SJSA1 (cell line): Measurements from ENCODE around the gene UGT1A6. TPM values are rescaled to one million over a fixed set of nuclear protein-coding genes. Genes with fewer than 3 reads are reported as not detected.

ENCODE experiments used
- DNase-seq, 2 experiments: peaks; one replicate each; pipeline ENCODE4 v3.0.0-alpha.2; 2015 to 2020; ENCODE audit warnings: low spot score in 2 of 2, low read depth in 1 of 2
- H3K27ac ChIP-seq: fragments of 250-450 bp; sonication (Bioruptor Pico); 2 replicates; pipeline ENCODE4 v1.5.1; 2020; ENCODE audit warnings: mild to moderate bottlenecking, moderate library complexity
- H3K27me3 ChIP-seq: fragments of 250-450 bp; sonication (Bioruptor Pico); replicated peaks from 2 replicates; pipeline ENCODE4 v1.5.1; 2020; ENCODE audit warnings: mild to moderate bottlenecking, moderate library complexity
- H3K36me3 ChIP-seq: fragments of 250-450 bp; sonication (Bioruptor Pico); 2 replicates; pipeline ENCODE4 v1.5.1; 2020; ENCODE audit warnings: mild to moderate bottlenecking
- H3K4me1 ChIP-seq: fragments of 250-450 bp; sonication (Bioruptor Pico); replicated peaks from 2 replicates; pipeline ENCODE4 v1.6.1; 2021; ENCODE audit warnings: mild to moderate bottlenecking
- H3K4me3 ChIP-seq: fragments of 250-450 bp; sonication (Bioruptor Pico); 2 replicates; pipeline ENCODE4 v1.5.1; 2020; ENCODE audit warnings: mild to moderate bottlenecking
- H3K9me3 ChIP-seq: fragments of 250-450 bp; sonication (Bioruptor Pico); replicated peaks from 2 replicates; pipeline ENCODE4 v1.5.1; 2020; ENCODE audit warnings: mild to moderate bottlenecking
- total RNA-seq: library from RNA; depleted of rRNA; stranded (reverse); fragments of >200 nt; shearing (Covaris generic); gene quantifications from 2 replicates; pipeline ENCODE4 v1.2.3, GENCODE V29; 2014

UGT1A6 gene
- total RNA-seq, 1 experiment from 2014 or later: not detected

DNA sequence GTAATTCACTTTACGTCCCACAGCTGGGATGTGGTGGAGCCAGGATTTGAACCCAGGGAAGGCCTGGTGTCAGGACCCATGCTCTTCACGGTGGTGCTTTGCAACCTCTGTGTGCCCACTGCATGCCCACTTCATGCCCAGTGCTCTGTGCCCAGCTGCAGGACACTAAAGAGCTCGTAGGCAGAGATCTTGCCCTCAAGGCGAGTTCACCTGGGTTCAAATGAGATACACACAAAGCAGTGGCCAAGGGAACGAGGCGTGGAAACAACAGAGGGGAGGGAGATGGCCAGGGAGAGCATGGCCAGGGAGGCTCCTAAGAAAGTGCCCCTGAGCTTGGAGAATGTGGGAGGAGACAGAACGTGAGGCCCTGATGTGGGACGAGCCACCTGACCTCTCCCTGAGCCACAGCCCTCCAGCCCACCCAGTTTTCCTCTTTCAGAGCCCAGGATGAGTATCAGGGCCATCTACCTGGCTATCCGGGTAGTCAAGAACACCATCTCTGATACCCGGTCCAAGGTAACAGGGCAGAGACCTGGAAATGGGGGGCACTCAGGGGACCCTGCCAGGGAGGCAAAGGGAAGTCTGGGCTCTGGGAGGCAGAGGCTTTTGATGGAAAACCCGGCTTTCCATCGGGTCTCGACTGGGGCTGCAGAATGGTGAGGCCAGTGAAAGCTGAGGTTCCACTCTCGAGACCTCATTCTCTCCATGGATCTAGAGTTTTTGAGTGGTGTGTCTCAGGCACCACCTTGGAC, 105.8 kb downstream of the UGT1A6 start:
- H3K27ac ChIP-seq: no peak overlapping the region
- H3K27me3 ChIP-seq: no peaks in the 10 kb centered on the region
- H3K4me3 ChIP-seq: no peak overlapping the region
- no peaks in the 10 kb centered on the region for H3K9me3 ChIP-seq
- H3K4me1 ChIP-seq: no peaks in the 10 kb centered on the region
- DNase-seq: peak in 1 of 2 experiments; percentile 33
- H3K36me3 ChIP-seq: no peaks in the 10 kb centered on the region

DNA sequence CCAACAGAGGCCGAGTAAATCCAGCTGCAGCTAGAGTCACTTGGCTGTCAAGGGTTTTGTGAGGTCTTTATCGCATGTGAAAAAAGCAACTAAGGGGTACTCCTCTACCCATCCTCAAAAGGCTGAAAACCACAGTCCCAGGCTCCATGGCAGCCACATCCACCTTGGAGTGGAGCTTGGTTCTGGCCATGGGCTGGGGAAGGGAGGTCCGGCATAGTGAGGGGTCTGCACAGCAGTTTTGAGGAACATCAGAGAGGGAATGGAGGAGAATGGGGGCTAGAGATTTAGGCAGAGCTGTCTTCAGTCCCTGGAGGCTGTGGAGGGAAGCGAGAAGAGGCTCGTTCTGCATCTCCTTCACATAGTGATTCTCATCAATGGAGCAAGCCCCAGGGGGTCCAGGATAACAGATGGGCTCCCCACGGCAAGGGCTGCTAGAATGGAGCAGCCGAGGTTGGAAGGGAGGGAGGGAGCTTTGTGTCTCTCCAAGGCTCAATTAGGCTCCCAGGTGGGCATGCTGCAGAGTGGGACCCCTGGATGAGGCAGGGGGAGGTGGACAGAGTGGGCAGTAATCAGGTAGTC, 106.5 kb downstream of the UGT1A6 start:
- H3K27me3 ChIP-seq: no peaks in the 10 kb centered on the region
- H3K4me3 ChIP-seq: no peak overlapping the region
- H3K36me3 ChIP-seq: no peaks in the 10 kb centered on the region
- H3K9me3 ChIP-seq: no peaks in the 10 kb centered on the region
- H3K27ac ChIP-seq: no peak overlapping the region
- no peaks in the 10 kb centered on the region for H3K4me1 ChIP-seq
- DNase-seq: peak in 1 of 2 experiments; percentile 32

DNA sequence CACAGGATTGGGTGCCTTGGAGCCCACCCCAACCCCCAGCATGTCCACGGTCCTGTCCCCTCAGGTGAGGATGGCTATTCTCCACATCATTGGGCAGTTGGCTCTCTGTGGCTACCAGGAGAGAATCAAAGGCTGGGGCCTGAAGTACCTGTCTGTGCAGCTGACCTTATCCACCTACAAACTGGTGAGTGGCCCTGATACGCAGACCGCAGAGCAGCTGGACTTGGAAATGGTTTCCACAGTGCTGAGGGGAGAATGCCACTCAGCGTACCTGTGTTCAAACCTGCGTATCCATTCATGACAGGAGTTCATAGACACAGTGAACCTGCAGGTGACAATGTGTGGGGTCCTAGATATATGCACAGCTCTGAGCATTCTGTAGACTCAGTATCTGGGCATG, 107.0 kb downstream of the UGT1A6 start:
- Histone ChIP-seq H3K27me3 (no peaks in the 10 kb centered on the region), H3K4me3 (no peak overlapping the region), H3K27ac (no peak overlapping the region), H3K9me3 (no peaks in the 10 kb centered on the region), H3K36me3 (no peaks in the 10 kb centered on the region), H3K4me1 (no peaks in the 10 kb centered on the region)
- DNase-seq: no peak

DNA sequence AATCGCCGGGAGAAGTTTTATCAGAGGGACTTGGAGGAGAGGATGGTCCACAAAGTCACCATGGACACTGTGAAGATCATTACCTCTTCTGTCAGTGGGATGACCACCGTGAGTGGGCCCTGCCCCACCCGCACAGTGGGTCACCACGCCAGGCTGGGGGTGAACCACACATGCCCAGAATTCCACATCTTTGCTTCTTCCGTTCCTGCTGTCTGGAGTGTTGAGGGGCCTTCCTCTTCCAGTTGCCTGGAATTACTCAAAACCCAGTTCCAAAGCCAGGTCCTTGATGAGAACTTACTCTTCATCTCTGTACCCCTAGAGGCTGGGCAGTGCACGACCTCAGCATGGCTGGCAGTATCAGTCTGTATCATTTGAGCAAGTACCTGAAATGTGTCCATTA, 107.5 kb downstream of the UGT1A6 start:
- peak in 1 of 2 experiments; percentile 24 for DNase-seq
- Histone ChIP-seq H3K9me3 (no peaks in the 10 kb centered on the region), H3K27ac (no peak overlapping the region), H3K4me1 (no peaks in the 10 kb centered on the region), H3K27me3 (no peaks in the 10 kb centered on the region), H3K36me3 (no peaks in the 10 kb centered on the region), H3K4me3 (no peak overlapping the region)

DNA sequence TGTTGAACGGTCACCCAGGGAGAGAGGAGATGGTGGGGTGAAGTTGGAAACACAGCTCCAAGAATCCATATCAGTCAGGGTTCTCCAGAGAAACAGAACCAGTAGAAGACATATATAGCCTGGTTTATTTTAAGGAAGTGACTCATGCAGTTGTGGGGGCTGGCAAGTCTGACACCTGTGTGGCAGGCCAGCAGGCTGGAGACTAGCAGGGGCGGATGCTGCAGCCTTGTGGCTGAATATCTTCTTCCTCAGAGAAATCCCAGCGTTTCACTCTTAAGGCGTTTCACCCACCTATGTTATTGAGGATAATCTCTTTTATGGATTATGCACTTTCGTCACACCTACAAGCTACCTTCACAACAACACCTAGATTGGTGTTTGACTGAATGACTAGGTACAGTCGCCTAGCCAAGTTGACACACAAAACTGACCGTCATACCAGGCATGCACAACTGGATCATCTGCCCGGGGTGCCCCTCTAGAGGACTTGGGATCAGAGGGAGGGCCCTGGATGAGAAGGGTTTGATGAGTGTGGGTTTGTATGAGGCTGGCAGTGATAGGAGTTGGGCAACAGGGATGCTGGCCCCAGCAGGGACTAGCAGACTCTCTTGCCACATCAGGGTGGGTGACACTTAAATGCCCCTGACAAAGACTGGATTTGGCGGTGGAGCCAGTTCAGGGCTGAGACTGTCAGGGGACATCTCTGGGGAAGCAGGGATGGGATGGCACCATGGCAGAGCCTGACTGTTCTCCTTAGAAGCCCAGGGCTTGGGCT, 108.9 kb downstream of the UGT1A6 start:
- Histone ChIP-seq H3K4me3 (no peak overlapping the region), H3K4me1 (no peaks in the 10 kb centered on the region), H3K9me3 (no peaks in the 10 kb centered on the region), H3K36me3 (no peaks in the 10 kb centered on the region), H3K27me3 (no peaks in the 10 kb centered on the region; the same call in 1 of the 2 replicates), H3K27ac (no peak overlapping the region)
- peak in 1 of 2 experiments; percentile 30 for DNase-seq

DNA sequence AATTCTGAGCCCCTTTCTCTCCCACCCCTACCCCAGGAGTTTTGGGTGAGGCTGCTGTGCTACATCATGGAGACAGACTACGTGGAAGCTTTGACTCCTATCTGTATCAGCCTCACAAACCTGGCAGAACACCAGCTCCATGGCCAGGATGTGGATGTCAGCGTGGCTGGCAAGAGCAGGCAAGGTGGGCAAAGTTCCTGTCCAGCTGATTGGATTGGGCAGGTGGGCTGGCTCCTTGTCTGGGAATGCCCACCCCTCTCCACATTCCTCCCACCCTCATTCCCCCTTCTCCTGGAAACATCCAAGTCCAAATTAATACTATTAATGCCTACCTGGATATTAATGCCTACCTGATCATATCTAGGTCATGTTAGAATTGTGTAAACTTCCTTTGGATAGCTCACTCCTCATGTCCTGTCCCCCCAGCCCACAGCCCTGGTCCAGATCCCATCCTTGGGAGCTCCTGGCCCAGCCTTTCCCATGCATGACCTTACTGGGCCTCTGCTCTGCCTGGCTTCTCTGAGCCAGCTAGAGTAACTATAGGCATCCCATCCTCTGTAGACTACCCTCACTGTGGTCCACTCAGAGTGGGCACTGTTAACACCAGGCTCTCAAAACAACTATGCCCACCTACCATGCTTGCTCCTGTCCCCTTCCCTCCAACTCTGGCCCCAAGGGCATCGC, 109.6 kb downstream of the UGT1A6 start:
- H3K4me1 ChIP-seq: no peaks in the 10 kb centered on the region
- no peak overlapping the region for H3K27ac ChIP-seq
- no peaks in the 10 kb centered on the region for H3K36me3 ChIP-seq
- H3K27me3 ChIP-seq: no peaks in the 10 kb centered on the region; the same call in 1 of the 2 replicates
- DNase-seq: peak in 1 of 2 experiments; percentile 28
- no peaks in the 10 kb centered on the region for H3K9me3 ChIP-seq
- no peak overlapping the region for H3K4me3 ChIP-seq

DNA sequence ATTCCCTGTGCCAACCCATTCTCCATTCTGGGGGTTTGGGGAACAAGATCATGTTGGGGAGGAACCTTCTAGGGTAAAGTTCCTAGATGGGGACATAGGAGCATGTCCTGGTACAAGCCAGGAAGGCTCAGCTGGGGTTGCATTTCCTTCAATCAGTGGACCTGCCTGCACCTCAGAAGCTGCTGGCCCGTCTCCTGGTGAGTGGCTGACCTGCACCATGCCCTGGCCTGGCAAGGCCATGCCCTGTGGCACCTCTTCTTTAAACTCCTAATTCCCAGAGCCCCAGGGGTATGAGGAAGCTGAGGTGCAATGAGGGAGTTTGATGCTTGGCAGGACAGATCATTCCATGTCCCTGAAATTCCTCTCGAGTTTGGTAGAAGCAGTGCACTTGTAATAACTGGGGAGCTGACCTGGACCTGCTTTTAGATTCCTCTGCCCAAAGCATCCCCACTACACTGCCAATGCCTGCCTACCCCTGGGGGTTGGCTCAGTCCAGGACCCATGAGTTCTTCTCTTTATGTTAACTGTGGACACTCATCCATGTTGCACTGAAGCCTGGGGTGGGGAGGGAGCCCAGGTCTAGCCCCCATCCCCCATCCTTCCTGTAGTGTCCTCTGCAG, 110.7 kb downstream of the UGT1A6 start:
- Histone ChIP-seq H3K27ac (no peak overlapping the region), H3K9me3 (no peaks in the 10 kb centered on the region), H3K4me1 (no peaks in the 10 kb centered on the region), H3K4me3 (no peak overlapping the region), H3K36me3 (no peaks in the 10 kb centered on the region), H3K27me3 (no peaks in the 10 kb centered on the region; the same call in 1 of the 2 replicates)
- DNase-seq: no peak

DNA sequence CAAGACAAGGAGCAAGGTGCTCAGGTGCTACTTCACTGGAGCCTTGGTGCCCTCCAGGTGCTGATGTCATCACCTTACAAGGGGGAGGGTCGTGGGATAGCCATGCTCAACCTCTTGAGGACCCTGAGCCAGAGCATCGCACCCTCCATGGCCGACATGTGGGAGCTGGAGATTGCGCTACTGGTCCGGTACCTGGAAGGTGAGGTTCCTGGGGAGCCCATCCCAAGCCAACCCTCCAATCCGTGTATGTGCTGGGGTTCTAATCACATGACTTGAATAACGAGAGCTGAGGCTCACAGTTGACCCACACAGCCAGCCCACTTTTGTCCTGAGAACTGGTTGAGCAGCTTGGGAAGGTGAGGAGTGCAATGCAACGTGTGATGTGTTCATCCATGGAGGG, 111.3 kb downstream of the UGT1A6 start:
- DNase-seq: peak in 1 of 2 experiments; percentile 39
- H3K27ac ChIP-seq: no peak overlapping the region
- H3K9me3 ChIP-seq: no peaks in the 10 kb centered on the region
- no peak overlapping the region for H3K4me3 ChIP-seq
- no peaks in the 10 kb centered on the region for H3K36me3 ChIP-seq
- no peaks in the 10 kb centered on the region; the same call in 1 of the 2 replicates for H3K27me3 ChIP-seq
- H3K4me1 ChIP-seq: no peaks in the 10 kb centered on the region

DNA sequence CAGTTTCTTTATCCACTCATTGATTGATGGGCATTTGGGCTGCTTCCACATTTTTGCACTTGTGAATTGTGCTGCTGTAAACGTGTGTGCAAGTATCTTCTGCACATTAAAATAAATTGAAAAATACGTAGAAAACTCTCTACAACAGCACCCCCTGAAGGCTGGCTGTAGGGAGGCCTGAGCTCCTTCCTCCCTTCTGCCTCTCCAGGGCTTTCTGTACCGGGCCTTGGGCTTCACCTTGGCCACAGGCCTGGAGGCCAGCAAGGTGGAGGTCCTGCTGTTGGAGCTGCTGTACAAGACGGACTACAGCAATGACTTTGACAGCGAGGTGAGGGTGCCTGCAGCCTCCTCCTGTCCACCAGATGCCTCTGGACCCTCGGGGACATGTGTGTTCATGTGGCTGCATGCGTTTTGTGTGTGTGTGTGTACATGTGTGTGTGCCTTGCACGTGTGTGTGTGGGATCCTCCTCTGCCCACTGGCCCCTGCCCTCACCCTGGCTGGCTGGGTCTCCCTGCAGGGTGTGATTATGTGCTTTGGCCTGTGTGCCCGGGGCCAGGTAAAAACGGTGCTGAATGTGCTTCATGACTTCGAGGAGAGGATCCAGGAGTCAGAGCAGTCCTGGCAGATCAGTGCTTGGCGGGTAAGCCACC, 114.7 kb downstream of the UGT1A6 start:
- Histone ChIP-seq H3K4me1 (no peaks in the 10 kb centered on the region), H3K27ac (no peak overlapping the region), H3K36me3 (no peaks in the 10 kb centered on the region), H3K4me3 (no peak overlapping the region), H3K9me3 (no peaks in the 10 kb centered on the region), H3K27me3 (peaks cover 3% of the 10 kb centered on the region; the same call in 1 of the 2 replicates)
- DNase-seq: peak in 1 of 2 experiments; percentile 26

DNA sequence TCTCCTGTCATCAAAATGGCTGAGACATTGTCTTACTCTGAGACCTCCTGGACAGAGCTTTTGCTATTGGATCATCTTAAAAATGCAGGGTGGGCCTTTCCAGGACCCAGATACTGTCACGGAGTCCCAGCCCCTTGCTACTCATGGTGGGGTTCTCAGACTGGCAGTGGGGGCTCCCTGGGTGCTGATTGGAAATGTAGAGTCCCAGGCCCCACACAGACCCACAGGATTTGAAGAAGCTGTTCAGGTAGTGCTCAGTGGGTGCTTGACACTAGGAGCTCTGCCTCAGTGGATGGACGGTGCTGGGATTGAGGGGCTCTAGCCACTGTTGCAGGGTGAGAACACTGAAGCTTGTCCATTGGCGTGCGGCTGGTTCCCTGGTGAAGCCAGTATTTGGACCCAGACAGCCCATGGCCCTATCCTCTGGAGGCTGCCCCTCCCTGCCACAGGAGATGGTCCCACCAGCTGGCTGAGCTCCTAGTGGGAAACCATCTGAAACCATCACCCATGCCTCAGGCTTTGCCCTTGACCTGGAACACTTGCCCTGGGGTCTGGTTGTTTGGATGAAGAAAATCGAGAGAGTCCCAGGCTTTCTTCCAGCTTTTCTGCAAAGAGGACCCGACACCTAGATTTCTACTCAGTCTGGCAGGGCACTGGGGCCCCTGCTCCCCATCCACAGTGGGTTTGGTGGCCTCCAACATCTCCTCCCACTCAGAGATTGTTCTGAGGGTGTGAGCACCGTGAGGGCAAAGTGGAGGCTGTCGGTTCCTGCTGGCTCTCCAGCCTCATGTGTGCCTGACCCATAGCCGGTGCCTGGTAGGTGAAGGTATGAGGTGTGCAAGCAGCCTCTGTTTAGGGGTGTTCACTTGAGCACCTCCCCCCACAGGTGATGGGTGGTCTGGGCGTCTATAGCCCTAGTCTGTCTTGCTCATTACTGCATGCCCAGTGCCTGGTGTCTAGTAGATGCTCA, 115.6 kb downstream of the UGT1A6 start:
- Histone ChIP-seq H3K27me3 (peaks cover 3% of the 10 kb centered on the region; the same call in 1 of the 2 replicates), H3K9me3 (no peaks in the 10 kb centered on the region), H3K4me1 (no peaks in the 10 kb centered on the region), H3K27ac (no peak overlapping the region), H3K4me3 (no peak overlapping the region), H3K36me3 (no peaks in the 10 kb centered on the region)
- peak in 1 of 2 experiments; percentile 34 for DNase-seq

DNA sequence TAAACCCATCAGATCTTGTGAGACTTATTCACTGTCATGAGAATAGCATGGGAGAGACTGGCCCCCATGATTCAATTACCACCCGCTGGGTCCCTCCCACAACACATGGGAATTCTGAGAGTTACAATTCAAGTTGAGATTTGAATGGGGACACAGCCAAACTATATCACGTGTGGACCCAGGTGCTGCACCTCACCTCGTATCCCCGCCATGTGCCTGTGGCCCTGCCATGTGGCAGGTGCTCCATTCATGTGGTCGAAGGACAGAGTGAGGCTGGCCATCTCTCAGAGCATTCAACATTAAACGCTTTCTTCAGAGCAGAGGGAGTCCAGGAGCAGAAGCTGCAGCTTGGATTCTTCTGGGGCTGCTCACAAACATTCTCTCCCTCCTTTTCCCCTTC, 117.7 kb downstream of the UGT1A6 start:
- H3K27me3 ChIP-seq: peaks cover 3% of the 10 kb centered on the region; the same call in 1 of the 2 replicates
- no peak overlapping the region for H3K4me3 ChIP-seq
- no peaks in the 10 kb centered on the region for H3K36me3 ChIP-seq
- no peaks in the 10 kb centered on the region for H3K4me1 ChIP-seq
- no peaks in the 10 kb centered on the region for H3K9me3 ChIP-seq
- no peak for DNase-seq
- no peak overlapping the region for H3K27ac ChIP-seq

DNA sequence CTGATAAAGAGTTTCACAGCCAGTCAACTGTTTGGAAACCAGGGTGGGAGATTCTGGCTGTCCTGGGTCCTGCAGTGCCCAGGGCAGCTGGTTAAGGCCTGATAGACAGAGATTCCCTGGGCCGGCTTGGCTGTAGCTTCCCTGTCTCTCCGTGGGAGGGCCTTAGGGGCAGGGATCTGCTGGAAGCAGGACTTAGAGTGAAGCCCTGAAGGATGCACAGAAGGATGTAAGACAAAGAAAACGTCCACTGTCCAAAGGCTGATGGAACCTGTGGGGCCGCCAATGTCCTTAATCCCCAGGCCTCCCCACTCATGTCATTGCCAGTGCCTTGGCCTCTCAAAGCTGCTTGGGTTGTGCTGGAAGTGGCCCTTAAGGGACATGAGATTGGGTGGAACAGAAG, 118.4 kb downstream of the UGT1A6 start:
- DNase-seq: peak in 1 of 2 experiments; percentile 31
- no peak overlapping the region for H3K4me3 ChIP-seq
- no peaks in the 10 kb centered on the region for H3K36me3 ChIP-seq
- H3K4me1 ChIP-seq: peaks cover under 1% of the 10 kb centered on the region
- 0 out of 2 replicates have a peak, but pooled peaks cover 3% of the 10 kb centered on the region for H3K27me3 ChIP-seq
- no peaks in the 10 kb centered on the region for H3K9me3 ChIP-seq
- no peak overlapping the region for H3K27ac ChIP-seq
